K562 (cell line): ENCODE measurements around the gene CD79A. TPM values are rescaled to one million over a fixed set of nuclear protein-coding genes. Genes with fewer than 3 reads are reported as not detected.
A peak's percentile ranks its signal among the peaks of the same experiment; 100 is the strongest.

Experiments used
- ARHGAP35 ChIP-seq: fragments of 450-650 bp; IDR thresholded peaks from 2 replicates; pipeline ENCODE4 v1.6.1; 2018; ENCODE audit not compliant: partially characterized antibody
- CREM ChIP-seq: IDR thresholded peaks from 2 replicates; pipeline ENCODE4 v1.6.1; 2014; ENCODE audit warnings: antibody characterized with exemption, low read depth
- EP400 ChIP-seq: fragments of 450-650 bp; IDR thresholded peaks from 2 replicates; pipeline ENCODE4 v1.6.1; 2017; ENCODE audit warnings: antibody characterized with exemption, mild to moderate bottlenecking, moderate library complexity
- ESRRA ChIP-seq: fragments of 450-650 bp; IDR thresholded peaks from 2 replicates; pipeline ENCODE4 v1.6.1; 2014; ENCODE audit warnings: low read depth, mild to moderate bottlenecking, moderate library complexity, borderline replicate concordance
- HDAC8 ChIP-seq: fragments of 450-650 bp; IDR thresholded peaks from 2 replicates; pipeline ENCODE4 v1.6.1; 2016; ENCODE audit warnings: mild to moderate bottlenecking, missing genetic modification characterization, moderate library complexity, missing compliant biosample characterization
- KLF13 ChIP-seq: fragments of 450-650 bp; IDR thresholded peaks from 2 replicates; pipeline ENCODE4 v1.6.1; 2016; ENCODE audit warnings: missing genetic modification characterization, low read depth, mild to moderate bottlenecking, missing compliant biosample characterization, moderate library complexity, borderline replicate concordance
- MXI1 ChIP-seq: IDR thresholded peaks from 2 replicates; pipeline ENCODE4 v1.6.1; 2011; ENCODE audit warnings: low read depth, mild to moderate bottlenecking, improper control_type of control experiment, low read length
- PRPF4 ChIP-seq: fragments of 200-400 bp; formaldehyde crosslinking; IDR thresholded peaks from one replicate; pipeline ENCODE4 v1.6.1; 2017; ENCODE audit warnings: low read length, low read depth, mild to moderate bottlenecking; ENCODE audit not compliant: insufficient read depth, poor library complexity, severe bottlenecking
- SP1 ChIP-seq: sonication (generic); formaldehyde crosslinking; IDR thresholded peaks from 2 replicates; pipeline ENCODE4 v1.8.1; 2022; ENCODE audit warnings: mild to moderate bottlenecking, missing genetic modification reagents
- ZKSCAN1 ChIP-seq: fragments of 150-350 bp; IDR thresholded peaks from 2 replicates; pipeline ENCODE4 v1.6.1; 2016; ENCODE audit warnings: low read depth, low read length
- ZNF24 ChIP-seq: fragments of 450-650 bp; IDR thresholded peaks from 2 replicates; pipeline ENCODE4 v1.6.1; 2016
- polyA plus RNA-seq, 8 experiments: library from polyadenylated mRNA; depleted of rRNA in 4 of 8; stranded (reverse) in 5 of 8; unstranded in 3 of 8; fragments of >200 nt; fragmentation: Nextera tagmentation in 2 of 8; fragmentation: Illumina TruSeq in 1 of 8; extraction: Ambion mirVana in 2 of 8; extraction: Trizol in 1 of 8; gene quantifications; 2 replicates each; pipeline versions ENCODE4 v1.2.1 to v1.2.3, GENCODE V29; 2011 to 2014; ENCODE audit warnings: inconsistent platforms in 1 of 8, missing spikeins in 1 of 8
- total RNA-seq, 7 experiments: library from RNA; depleted of rRNA in 6 of 7; stranded (reverse); fragments of >200 nt in 6 of 7; fragmentation: Illumina TruSeq in 2 of 7; extraction: Trizol in 2 of 7; gene quantifications; 2 replicates each; pipeline versions ENCODE4 v1.2.1 to v1.2.3, GENCODE V29; 2011 to 2021; ENCODE audit warnings: low replicate concordance in 1 of 7
- TF ChIP-seq, protein P1 (sequence below): fragments of 250-450 bp; sonication (Bioruptor Pico); IDR thresholded peaks from 2 replicates; pipeline ENCODE4 v1.4.0; 2020; ENCODE audit warnings: mild to moderate bottlenecking, moderate library complexity
- TF ChIP-seq, protein P2 (sequence below): IDR thresholded peaks from 2 replicates; pipeline ENCODE4 v1.6.1; 2012; ENCODE audit warnings: low read depth, low read length, improper control_type of control experiment, borderline replicate concordance
- TF ChIP-seq, protein P3 (sequence below): sonication (generic); formaldehyde crosslinking; IDR thresholded peaks from 2 replicates; pipeline ENCODE4 v1.8.0; 2022; ENCODE audit warnings: mild to moderate bottlenecking, missing genetic modification reagents
- TF ChIP-seq, protein P4 (sequence below): fragments of 250-450 bp; sonication (Bioruptor Pico); IDR thresholded peaks from 2 replicates; pipeline ENCODE4 v1.5.0; 2022; ENCODE audit warnings: mild to moderate bottlenecking

CD79A gene
- total and polyA plus RNA-seq, 9 of the 15 experiments (the other 6 are each of a cell fraction or from before 2014, with no cell fraction given): 0.04 to 0.72 (median 0.17) TPM; not detected in 3

DNA sequence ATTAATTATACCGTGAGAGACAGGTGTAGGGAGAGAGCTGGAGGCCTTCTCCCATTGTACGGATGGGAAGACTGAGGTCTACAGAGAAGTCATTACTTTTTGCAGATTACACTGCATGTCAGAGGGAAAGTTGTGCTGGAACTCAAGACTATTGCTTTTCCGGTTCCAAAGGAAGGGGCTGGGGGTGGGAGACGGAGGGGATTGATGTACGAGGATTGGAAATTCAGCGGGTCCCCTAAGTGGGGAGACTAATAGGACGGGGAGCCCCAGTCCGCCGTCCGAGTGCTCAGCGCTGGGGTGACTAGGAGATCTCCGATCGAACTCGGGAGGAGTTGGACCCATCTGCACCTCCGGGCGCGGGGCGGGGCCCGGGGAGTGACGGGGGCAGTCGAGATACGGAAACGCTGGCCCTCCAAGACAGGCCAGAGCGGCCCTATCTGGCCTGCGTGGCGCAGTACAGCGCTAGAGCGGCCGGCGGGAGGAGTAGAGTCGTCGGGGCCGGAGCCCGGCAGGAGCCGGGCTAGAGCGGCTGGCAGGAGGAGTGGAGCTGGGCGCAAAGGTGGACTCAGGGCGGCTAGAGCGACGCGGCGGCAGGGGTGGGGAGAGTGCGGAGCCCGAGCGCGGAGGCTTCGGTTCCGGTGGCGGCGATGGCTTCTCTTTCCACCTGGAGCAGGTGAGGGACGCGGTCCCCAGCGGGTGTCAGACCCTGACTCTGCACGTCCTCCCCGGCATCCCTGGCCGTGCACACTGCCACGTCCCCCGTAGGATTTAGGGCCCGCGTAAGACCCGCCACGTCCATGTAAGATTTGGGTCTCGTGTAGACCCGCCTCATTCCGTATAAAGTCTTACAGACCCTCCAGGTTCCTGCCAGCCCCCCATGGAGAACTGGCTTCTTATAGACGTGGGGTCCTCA, 7.0 kb downstream of the CD79A start (continued):
- TF ChIP-seq HDAC8 (tag): no peak
- TF ChIP-seq, protein P1, sequence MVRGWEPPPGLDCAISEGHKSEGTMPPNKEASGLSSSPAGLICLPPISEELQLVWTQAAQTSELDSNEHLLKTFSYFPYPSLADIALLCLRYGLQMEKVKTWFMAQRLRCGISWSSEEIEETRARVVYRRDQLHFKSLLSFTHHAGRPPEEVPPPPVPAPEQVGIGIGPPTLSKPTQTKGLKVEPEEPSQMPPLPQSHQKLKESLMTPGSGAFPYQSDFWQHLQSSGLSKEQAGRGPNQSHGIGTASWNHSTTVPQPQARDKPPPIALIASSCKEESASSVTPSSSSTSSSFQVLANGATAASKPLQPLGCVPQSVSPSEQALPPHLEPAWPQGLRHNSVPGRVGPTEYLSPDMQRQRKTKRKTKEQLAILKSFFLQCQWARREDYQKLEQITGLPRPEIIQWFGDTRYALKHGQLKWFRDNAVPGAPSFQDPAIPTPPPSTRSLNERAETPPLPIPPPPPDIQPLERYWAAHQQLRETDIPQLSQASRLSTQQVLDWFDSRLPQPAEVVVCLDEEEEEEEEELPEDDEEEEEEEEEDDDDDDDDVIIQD: 0 out of 2 replicates have a peak, but pooled peaks have one; percentile 61
- peak; percentile 86 for TF ChIP-seq CREM
- TF ChIP-seq ZKSCAN1: peak; percentile 59; the same call in 1 of the 2 replicates
- TF ChIP-seq, protein P2, sequence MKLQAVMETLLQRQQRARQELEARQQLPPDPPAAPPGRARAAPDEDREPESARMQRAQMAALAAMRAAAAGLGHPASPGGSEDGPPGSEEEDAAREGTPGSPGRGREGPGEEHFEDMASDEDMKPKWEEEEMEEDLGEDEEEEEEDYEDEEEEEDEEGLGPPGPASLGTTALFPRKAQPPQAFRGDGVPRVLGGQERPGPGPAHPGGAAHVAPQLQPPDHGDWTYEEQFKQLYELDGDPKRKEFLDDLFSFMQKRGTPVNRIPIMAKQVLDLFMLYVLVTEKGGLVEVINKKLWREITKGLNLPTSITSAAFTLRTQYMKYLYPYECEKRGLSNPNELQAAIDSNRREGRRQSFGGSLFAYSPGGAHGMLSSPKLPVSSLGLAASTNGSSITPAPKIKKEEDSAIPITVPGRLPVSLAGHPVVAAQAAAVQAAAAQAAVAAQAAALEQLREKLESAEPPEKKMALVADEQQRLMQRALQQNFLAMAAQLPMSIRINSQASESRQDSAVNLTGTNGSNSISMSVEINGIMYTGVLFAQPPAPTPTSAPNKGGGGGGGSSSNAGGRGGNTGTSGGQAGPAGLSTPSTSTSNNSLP: peak; percentile 83; the same call in 1 of the 2 replicates
- peak; percentile 92 for TF ChIP-seq EP400
- TF ChIP-seq SP1 (CRISPR knock-in tag): peak; percentile 74
- TF ChIP-seq ZNF24: peak; percentile 90
- TF ChIP-seq, protein P3, sequence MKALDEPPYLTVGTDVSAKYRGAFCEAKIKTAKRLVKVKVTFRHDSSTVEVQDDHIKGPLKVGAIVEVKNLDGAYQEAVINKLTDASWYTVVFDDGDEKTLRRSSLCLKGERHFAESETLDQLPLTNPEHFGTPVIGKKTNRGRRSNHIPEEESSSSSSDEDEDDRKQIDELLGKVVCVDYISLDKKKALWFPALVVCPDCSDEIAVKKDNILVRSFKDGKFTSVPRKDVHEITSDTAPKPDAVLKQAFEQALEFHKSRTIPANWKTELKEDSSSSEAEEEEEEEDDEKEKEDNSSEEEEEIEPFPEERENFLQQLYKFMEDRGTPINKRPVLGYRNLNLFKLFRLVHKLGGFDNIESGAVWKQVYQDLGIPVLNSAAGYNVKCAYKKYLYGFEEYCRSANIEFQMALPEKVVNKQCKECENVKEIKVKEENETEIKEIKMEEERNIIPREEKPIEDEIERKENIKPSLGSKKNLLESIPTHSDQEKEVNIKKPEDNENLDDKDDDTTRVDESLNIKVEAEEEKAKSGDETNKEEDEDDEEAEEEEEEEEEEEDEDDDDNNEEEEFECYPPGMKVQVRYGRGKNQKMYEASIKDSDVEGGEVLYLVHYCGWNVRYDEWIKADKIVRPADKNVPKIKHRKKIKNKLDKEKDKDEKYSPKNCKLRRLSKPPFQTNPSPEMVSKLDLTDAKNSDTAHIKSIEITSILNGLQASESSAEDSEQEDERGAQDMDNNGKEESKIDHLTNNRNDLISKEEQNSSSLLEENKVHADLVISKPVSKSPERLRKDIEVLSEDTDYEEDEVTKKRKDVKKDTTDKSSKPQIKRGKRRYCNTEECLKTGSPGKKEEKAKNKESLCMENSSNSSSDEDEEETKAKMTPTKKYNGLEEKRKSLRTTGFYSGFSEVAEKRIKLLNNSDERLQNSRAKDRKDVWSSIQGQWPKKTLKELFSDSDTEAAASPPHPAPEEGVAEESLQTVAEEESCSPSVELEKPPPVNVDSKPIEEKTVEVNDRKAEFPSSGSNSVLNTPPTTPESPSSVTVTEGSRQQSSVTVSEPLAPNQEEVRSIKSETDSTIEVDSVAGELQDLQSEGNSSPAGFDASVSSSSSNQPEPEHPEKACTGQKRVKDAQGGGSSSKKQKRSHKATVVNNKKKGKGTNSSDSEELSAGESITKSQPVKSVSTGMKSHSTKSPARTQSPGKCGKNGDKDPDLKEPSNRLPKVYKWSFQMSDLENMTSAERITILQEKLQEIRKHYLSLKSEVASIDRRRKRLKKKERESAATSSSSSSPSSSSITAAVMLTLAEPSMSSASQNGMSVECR: peak; percentile 53; the same call in 1 of the 2 replicates
- TF ChIP-seq MXI1: no peak
- TF ChIP-seq, protein P4, sequence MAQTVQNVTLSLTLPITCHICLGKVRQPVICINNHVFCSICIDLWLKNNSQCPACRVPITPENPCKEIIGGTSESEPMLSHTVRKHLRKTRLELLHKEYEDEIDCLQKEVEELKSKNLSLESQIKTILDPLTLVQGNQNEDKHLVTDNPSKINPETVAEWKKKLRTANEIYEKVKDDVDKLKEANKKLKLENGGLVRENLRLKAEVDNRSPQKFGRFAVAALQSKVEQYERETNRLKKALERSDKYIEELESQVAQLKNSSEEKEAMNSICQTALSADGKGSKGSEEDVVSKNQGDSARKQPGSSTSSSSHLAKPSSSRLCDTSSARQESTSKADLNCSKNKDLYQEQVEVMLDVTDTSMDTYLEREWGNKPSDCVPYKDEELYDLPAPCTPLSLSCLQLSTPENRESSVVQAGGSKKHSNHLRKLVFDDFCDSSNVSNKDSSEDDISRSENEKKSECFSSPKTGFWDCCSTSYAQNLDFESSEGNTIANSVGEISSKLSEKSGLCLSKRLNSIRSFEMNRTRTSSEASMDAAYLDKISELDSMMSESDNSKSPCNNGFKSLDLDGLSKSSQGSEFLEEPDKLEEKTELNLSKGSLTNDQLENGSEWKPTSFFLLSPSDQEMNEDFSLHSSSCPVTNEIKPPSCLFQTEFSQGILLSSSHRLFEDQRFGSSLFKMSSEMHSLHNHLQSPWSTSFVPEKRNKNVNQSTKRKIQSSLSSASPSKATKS (CRISPR knock-in tag): no peak
- TF ChIP-seq KLF13: no peak
- TF ChIP-seq PRPF4: no peak
- no peak for TF ChIP-seq ARHGAP35
- TF ChIP-seq ESRRA: peak; percentile 82
